Measurements from ENCODE around the gene MPP3.

- TF ChIP-seq EZH2 (IDR thresholded peaks at IDR 0.05) (no peak), CTCF (IDR thresholded peaks at IDR 0.05) (peak; percentile 13), EZH2phosphoT487 (IDR thresholded peaks at IDR 0.05) (no peak)
These were observed 42.5 kb downstream of the MPP3 start for GRCh38 chr17:43790311-43790940.

Data from neural progenitor cell (in vitro differentiated cells).